GM23338 (cell line): ENCODE results near the gene TENM4.

Experiments
- EZH2 ChIP-seq: fragments of 200-600 bp; sonication (generic); IDR thresholded peaks from one replicate; pipeline ENCODE4 v1.8.0; 2017; ENCODE audit warnings: antibody characterized with exemption, mild to moderate bottlenecking, low read depth; ENCODE audit not compliant: unreplicated experiment
- JUNB ChIP-seq: IDR thresholded peaks from one replicate; pipeline ENCODE4 v1.6.1; 2016; ENCODE audit warnings: antibody characterized with exemption; ENCODE audit not compliant: unreplicated experiment
- POLR2AphosphoS5 ChIP-seq: IDR thresholded peaks from 2 replicates; pipeline ENCODE4 v1.6.1; 2016; ENCODE audit warnings: antibody characterized with exemption, low read depth
- TF ChIP-seq, protein P1 (sequence below), 2 experiments: fragments of 200-600 bp in 1 of 2; sonication (generic) in 1 of 2; conservative IDR thresholded peaks; 2 replicates each; pipeline versions ENCODE4 v1.5.1 to v1.6.1; 2016 to 2017; ENCODE audit warnings: antibody characterized with exemption in 2 of 2, low read depth in 2 of 2, mild to moderate bottlenecking in 2 of 2, moderate library complexity in 1 of 2

DNA sequence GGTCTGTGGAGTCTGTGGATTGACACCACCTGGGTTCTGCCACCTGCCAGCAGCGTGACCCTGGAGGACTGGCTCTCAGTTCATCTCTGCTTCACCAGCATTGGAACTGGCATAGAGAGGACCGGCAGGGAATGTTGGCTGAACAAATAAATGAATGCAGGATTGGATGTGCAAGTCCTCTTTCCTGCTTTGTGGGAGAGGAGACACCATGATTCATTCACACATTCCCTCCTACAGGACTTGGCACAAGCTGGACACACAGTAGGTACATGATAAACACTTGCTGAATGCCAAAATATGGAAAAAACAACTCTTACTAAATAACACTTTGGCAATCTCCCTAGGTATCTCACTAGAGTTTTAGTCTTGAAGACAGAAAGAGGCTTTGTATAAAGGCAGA lies 749.6 kb downstream of the TENM4 start:
- no peak for TF ChIP-seq POLR2AphosphoS5
- TF ChIP-seq, protein P1, sequence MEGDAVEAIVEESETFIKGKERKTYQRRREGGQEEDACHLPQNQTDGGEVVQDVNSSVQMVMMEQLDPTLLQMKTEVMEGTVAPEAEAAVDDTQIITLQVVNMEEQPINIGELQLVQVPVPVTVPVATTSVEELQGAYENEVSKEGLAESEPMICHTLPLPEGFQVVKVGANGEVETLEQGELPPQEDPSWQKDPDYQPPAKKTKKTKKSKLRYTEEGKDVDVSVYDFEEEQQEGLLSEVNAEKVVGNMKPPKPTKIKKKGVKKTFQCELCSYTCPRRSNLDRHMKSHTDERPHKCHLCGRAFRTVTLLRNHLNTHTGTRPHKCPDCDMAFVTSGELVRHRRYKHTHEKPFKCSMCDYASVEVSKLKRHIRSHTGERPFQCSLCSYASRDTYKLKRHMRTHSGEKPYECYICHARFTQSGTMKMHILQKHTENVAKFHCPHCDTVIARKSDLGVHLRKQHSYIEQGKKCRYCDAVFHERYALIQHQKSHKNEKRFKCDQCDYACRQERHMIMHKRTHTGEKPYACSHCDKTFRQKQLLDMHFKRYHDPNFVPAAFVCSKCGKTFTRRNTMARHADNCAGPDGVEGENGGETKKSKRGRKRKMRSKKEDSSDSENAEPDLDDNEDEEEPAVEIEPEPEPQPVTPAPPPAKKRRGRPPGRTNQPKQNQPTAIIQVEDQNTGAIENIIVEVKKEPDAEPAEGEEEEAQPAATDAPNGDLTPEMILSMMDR (conservative IDR thresholded peaks at IDR 0.05; ENCODE audit: low read depth in 2 of 2) = no peak
- no peak for TF ChIP-seq EZH2
- TF ChIP-seq JUNB = no peak
